Keratinocyte (primary cell): ENCODE data around the gene IL17REL. TPM values are rescaled to one million over a fixed set of nuclear protein-coding genes. Genes with fewer than 3 reads are reported as not detected.

ENCODE experiments used
- DNase-seq: peaks from one replicate; pipeline ENCODE4 v3.0.0-alpha.2; 2011; ENCODE audit warnings: low read depth, missing footprints, low spot score
- FAIRE-seq: peaks from 2 replicates; lab custom pipeline; 2011; peaks lifted over from hg19 to GRCh38; lab: Jason Lieb, UNC
- H2AFZ ChIP-seq: 2 replicates; pipeline ENCODE4 v1.6.0; 2012; ENCODE audit warnings: low read length, control low read depth, inconsistent platforms; ENCODE audit not compliant: control insufficient read depth
- H3K27ac ChIP-seq: 2 replicates; pipeline ENCODE4 v1.5.1; 2011; ENCODE audit warnings: low read length; ENCODE audit not compliant: control insufficient read depth, insufficient read depth
- H3K27me3 ChIP-seq: 3 replicates; pipeline ENCODE4 v1.6.0; 2011; ENCODE audit warnings: low read length; ENCODE audit not compliant: control insufficient read depth, insufficient read depth; ENCODE audit errors: extremely low read depth
- H3K36me3 ChIP-seq, 2 experiments: 2 replicates in 1 of 2; 3 replicates in 1 of 2; pipeline ENCODE4 v1.5.1; 2011; ENCODE audit warnings: low read length in 2 of 2, mild to moderate bottlenecking in 1 of 2; ENCODE audit not compliant: control insufficient read depth in 2 of 2, insufficient read depth in 2 of 2; ENCODE audit errors: extremely low read depth in 1 of 2
- H3K4me1 ChIP-seq: 3 replicates; pipeline ENCODE4 v1.5.1; 2011; ENCODE audit warnings: low read length; ENCODE audit not compliant: control insufficient read depth, insufficient read depth; ENCODE audit errors: extremely low read depth
- H3K4me2 ChIP-seq: 3 replicates; pipeline ENCODE4 v1.6.0; 2011; ENCODE audit warnings: low read depth, low read length; ENCODE audit not compliant: control insufficient read depth, insufficient read depth; ENCODE audit errors: extremely low read depth
- H3K4me3 ChIP-seq, 3 experiments: fragments of 200-600 bp in 1 of 3; sonication (generic) in 1 of 3; 2 replicates in 2 of 3; 3 replicates in 1 of 3; pipeline ENCODE4 v1.5.1; 2011 to 2016; ENCODE audit warnings: low read length in 3 of 3, mild to moderate bottlenecking in 3 of 3, control low read depth in 2 of 3, inconsistent platforms in 1 of 3, low read depth in 1 of 3, mixed read lengths in 1 of 3, mixed run types in 1 of 3, moderate library complexity in 1 of 3; ENCODE audit not compliant: control insufficient read depth in 2 of 3, insufficient read depth in 2 of 3; ENCODE audit errors: extremely low read depth in 1 of 3
- H3K79me2 ChIP-seq: 2 replicates; pipeline ENCODE4 v1.6.0; 2012; ENCODE audit warnings: low read length; ENCODE audit not compliant: control insufficient read depth, insufficient read depth
- H3K9ac ChIP-seq: 3 replicates; pipeline ENCODE4 v1.6.0; 2011; ENCODE audit warnings: low read length; ENCODE audit not compliant: control insufficient read depth, insufficient read depth; ENCODE audit errors: extremely low read depth
- H3K9me1 ChIP-seq: 3 replicates; pipeline ENCODE4 v1.6.0; 2011; ENCODE audit warnings: low read length; ENCODE audit not compliant: control insufficient read depth, insufficient read depth; ENCODE audit errors: extremely low read depth
- H3K9me3 ChIP-seq: 2 replicates; pipeline ENCODE4 v1.5.1; 2012; ENCODE audit warnings: low read depth, low read length; ENCODE audit not compliant: control insufficient read depth
- H4K20me1 ChIP-seq: 3 replicates; pipeline ENCODE4 v1.6.0; 2011; ENCODE audit warnings: low read length; ENCODE audit not compliant: control insufficient read depth, insufficient read depth; ENCODE audit errors: extremely low read depth
- EZH2 ChIP-seq: IDR thresholded peaks from one replicate; pipeline ENCODE4 v1.6.1; 2012; ENCODE audit warnings: inconsistent platforms, mild to moderate bottlenecking, low read length, moderate library complexity
- dilution Hi-C: fragments of 300-500 bp; cut with MboI; formaldehyde crosslinking; loops from one replicate; pipeline ENCODE4 v1.7.0; 2020; ENCODE audit warnings: low sequenced_read_pairs; ENCODE audit not compliant: extremely low pct_ligation_motif_present
- polyA plus RNA-seq, 5 experiments: library from polyadenylated mRNA; depleted of rRNA in 3 of 5; stranded (reverse) in 3 of 5; stranded (forward) in 1 of 5; unstranded in 1 of 5; fragments of >200 nt; gene quantifications; 1 replicate in 1 of 5; 2 replicates in 3 of 5; 3 replicates in 1 of 5; pipeline versions ENCODE4 v1.2.1 to v1.2.3, GENCODE V29; 2011 to 2012; ENCODE audit warnings: missing spikeins in 2 of 5, low read depth in 1 of 5, low replicate concordance in 1 of 5
- TF ChIP-seq, protein P1 (sequence below), 3 experiments: IDR thresholded peaks in 1 of 3; conservative IDR thresholded peaks in 1 of 3; optimal IDR thresholded peaks in 1 of 3; 2 replicates in 2 of 3; 3 replicates in 1 of 3; pipeline versions ENCODE3 to v1.5.1; 2011; ENCODE audit warnings: low read length in 3 of 3, mild to moderate bottlenecking in 3 of 3, moderate library complexity in 2 of 3, control low read depth in 1 of 3, inconsistent platforms in 1 of 3; ENCODE audit not compliant: insufficient read depth in 2 of 3; ENCODE audit errors: extremely low read depth in 1 of 3

Gene IL17REL
- polyA plus RNA-seq, 1 donor (not counting 4 experiments of a cell fraction or from before 2014, with no cell fraction given), result not detected

DNA sequence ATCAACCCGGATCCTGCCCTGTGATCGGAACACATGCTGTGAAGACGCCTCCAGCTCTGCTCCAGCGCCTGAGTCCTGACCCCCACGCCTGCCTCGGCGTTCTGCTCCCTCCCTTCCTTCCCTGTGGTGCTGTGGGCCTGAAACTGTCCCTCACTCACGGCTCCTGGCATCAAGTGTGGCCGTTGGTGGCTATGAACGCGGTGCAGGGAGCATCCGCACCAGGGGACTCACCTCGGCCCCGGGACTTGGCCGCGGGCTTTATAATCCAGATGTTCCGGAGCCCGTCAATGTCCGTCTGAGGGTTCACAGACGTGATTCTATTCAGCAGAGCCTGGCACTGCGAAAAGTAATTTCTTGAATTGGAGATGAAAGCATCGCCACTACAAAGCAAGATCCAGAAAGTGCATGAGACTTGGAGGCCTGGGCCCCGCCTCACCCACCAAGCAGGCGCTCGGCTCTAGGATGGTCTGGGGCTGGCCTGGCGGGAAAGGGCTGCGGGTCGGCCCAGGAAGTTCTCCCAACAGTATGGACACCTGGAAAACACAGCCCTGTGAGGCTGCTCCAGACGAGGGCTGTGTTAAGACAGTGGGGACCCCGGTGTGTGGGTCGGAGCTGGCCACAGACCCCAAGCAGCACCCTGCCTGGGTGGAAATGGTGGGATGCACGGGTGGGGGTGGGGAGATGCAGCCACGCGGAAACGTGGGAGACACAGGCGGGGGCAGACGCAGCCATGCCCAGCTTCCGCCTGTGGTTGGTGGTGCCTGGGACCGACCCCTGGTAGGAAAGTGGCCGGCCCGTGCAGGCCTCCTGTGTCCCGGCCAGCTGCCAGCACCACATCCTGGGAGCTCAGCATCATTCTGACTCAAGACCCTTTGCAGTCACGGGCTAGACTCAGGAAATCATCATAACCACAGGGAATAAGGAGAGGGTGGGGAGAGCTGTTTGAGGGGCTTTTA is 21.8 kb upstream of the IL17REL start:
- no peak for FAIRE-seq
- dilution Hi-C loops, result no loop called here
- H3K27me3 ChIP-seq, result no peaks in the 10 kb centered on the region

GRCh38 chr22:50032941-50033601 is 20.5 kb upstream of the IL17REL start:
- Histone ChIP-seq H3K79me2 (no peaks in the 10 kb centered on the region), H3K9ac (no peak overlapping the region), H3K9me3 (no peaks in the 10 kb centered on the region), H2AFZ (no peak overlapping the region), H3K4me3 (no peak overlapping the region), H3K4me1 (peaks cover 2% of the 10 kb centered on the region), H3K4me2 (no peak overlapping the region), H3K36me3 (no peaks in the 10 kb centered on the region), H3K27ac (no peak overlapping the region), H3K27me3 (no peaks in the 10 kb centered on the region), H3K9me1 (no peaks in the 10 kb centered on the region), H4K20me1 (no peaks in the 10 kb centered on the region)
- TF ChIP-seq, protein P1, sequence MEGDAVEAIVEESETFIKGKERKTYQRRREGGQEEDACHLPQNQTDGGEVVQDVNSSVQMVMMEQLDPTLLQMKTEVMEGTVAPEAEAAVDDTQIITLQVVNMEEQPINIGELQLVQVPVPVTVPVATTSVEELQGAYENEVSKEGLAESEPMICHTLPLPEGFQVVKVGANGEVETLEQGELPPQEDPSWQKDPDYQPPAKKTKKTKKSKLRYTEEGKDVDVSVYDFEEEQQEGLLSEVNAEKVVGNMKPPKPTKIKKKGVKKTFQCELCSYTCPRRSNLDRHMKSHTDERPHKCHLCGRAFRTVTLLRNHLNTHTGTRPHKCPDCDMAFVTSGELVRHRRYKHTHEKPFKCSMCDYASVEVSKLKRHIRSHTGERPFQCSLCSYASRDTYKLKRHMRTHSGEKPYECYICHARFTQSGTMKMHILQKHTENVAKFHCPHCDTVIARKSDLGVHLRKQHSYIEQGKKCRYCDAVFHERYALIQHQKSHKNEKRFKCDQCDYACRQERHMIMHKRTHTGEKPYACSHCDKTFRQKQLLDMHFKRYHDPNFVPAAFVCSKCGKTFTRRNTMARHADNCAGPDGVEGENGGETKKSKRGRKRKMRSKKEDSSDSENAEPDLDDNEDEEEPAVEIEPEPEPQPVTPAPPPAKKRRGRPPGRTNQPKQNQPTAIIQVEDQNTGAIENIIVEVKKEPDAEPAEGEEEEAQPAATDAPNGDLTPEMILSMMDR (optimal IDR thresholded peaks at IDR 0.05 in 1 of 3, IDR thresholded peaks at IDR 0.05 in 1 of 3, conservative IDR thresholded peaks at IDR 0.05 in 1 of 3; ENCODE audit: extremely low read depth in 1 of 3, insufficient read depth in 2 of 3, low read length in 3 of 3), result no peak
- no peak for TF ChIP-seq EZH2
- DNase-seq (no peak), FAIRE-seq (no peak)
- dilution Hi-C loops, result no loop called here

More for the DNA sequence above, 21.8 kb upstream of the IL17REL start:
- Histone ChIP-seq H3K9me3 (no peaks in the 10 kb centered on the region), H3K79me2 (no peaks in the 10 kb centered on the region), H2AFZ (no peak overlapping the region), H3K27ac (no peak overlapping the region), H3K4me2 (no peak overlapping the region), H3K9me1 (no peaks in the 10 kb centered on the region), H4K20me1 (no peaks in the 10 kb centered on the region), H3K4me3 (no peak overlapping the region), H3K4me1 (no peaks in the 10 kb centered on the region), H3K9ac (no peak overlapping the region), H3K36me3 (no peaks in the 10 kb centered on the region)
- no peak for DNase-seq
- TF ChIP-seq, protein P1 (optimal IDR thresholded peaks at IDR 0.05 in 1 of 3, IDR thresholded peaks at IDR 0.05 in 1 of 3, conservative IDR thresholded peaks at IDR 0.05 in 1 of 3; ENCODE audit: extremely low read depth in 1 of 3, insufficient read depth in 2 of 3, low read length in 3 of 3), result no peak
- no peak for TF ChIP-seq EZH2
